ENCODE results near the gene KXD1. TPM values are rescaled to one million over a fixed set of nuclear protein-coding genes. Genes with fewer than 3 reads are reported as not detected.

The KXD1 gene
- total RNA-seq, 1 experiment from 2014 or later, result 138 TPM

DNA sequence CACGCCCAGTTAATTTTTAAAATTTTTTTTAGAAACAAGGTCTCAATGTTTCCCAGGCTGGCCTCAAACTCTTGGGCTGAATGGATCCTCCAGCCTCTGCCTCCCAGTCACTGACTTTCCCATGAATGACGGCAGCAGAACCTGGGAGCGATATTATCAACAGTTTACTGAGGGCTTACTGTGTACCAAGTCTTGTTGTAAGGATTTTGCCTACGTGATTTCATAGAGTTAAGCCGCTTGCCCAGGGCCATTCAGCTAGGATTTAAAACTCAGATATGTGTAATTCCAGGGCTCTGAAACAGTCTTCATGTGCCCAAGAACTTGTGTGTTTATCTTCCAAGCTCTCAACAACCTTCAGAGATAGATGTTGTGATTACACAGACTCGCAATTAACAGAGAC is 6.0 kb upstream of the KXD1 start:
- WGBS (ENCODE audit: extremely low coverage, insufficient read length, low lambda C conversion rate), result no CpG with 5 or more reads among the region's 6 CpGs
- H4K5ac ChIP-seq (ENCODE audit: insufficient read length, low read depth, low read length), result no peak overlapping the region
- no peak overlapping the region for H2AK5ac ChIP-seq (ENCODE audit: insufficient read length, low read length)
- no peak overlapping the region for H3K23ac ChIP-seq (ENCODE audit: insufficient read length, low read depth, low read length)
- no peak overlapping the region for H2BK15ac ChIP-seq (ENCODE audit: low read depth, low read length)
- H4K20me1 ChIP-seq (ENCODE audit: control insufficient read depth, insufficient read depth, insufficient read length), result no peaks in the 10 kb centered on the region
- H3K18ac ChIP-seq (ENCODE audit: insufficient read length, low read depth, low read length), result no peak overlapping the region
- no peaks in the 10 kb centered on the region for H3K79me1 ChIP-seq (ENCODE audit: insufficient read depth, low read depth, low read length, poor library complexity, severe bottlenecking)
- no peak overlapping the region for H4K8ac ChIP-seq (replicated peaks; ENCODE audit: insufficient read length, low read depth, low read length)
- no peak overlapping the region for H2BK5ac ChIP-seq (ENCODE audit: insufficient read length, low read length)
- H2BK20ac ChIP-seq (ENCODE audit: low read depth, low read length, poor library complexity, severe bottlenecking), result no peak overlapping the region
- H3K14ac ChIP-seq (ENCODE audit: insufficient read depth, low read length), result no peak overlapping the region
- no peaks in the 10 kb centered on the region for H3K9me3 ChIP-seq (ENCODE audit: control insufficient read depth, low read depth, low read length)
- H3K79me2 ChIP-seq (ENCODE audit: insufficient read depth, low read length), result no peaks in the 10 kb centered on the region
- H4K91ac ChIP-seq (ENCODE audit: insufficient read length, low read depth, low read length), result no peak overlapping the region
- H3T11ph ChIP-seq (ENCODE audit: low read length), result no peak overlapping the region
- DNase-seq, result no peak
- H3K27me3 ChIP-seq (ENCODE audit: insufficient read depth, low read length), result no peaks in the 10 kb centered on the region
- Mint-ChIP-seq H3K9me3 (no peaks in the 10 kb centered on the region), H3K27me3 (ENCODE audit: low read depth) (0 out of 2 replicates have a peak, but pooled peaks cover 1% of the 10 kb centered on the region), H3K4me3 (no peak overlapping the region), H3K36me3 (ENCODE audit: insufficient read depth in 1 of 3, low read depth in 3 of 3) (no peaks in the 10 kb centered on the region), H3K4me1 (no peaks in the 10 kb centered on the region), H3K27ac (no peak overlapping the region)
- H3K4me2 ChIP-seq (ENCODE audit: insufficient read depth, insufficient read length, low read length), result no peak overlapping the region
- H2AFZ ChIP-seq (ENCODE audit: low read length), result no peak overlapping the region
- TF ChIP-seq, protein P1, sequence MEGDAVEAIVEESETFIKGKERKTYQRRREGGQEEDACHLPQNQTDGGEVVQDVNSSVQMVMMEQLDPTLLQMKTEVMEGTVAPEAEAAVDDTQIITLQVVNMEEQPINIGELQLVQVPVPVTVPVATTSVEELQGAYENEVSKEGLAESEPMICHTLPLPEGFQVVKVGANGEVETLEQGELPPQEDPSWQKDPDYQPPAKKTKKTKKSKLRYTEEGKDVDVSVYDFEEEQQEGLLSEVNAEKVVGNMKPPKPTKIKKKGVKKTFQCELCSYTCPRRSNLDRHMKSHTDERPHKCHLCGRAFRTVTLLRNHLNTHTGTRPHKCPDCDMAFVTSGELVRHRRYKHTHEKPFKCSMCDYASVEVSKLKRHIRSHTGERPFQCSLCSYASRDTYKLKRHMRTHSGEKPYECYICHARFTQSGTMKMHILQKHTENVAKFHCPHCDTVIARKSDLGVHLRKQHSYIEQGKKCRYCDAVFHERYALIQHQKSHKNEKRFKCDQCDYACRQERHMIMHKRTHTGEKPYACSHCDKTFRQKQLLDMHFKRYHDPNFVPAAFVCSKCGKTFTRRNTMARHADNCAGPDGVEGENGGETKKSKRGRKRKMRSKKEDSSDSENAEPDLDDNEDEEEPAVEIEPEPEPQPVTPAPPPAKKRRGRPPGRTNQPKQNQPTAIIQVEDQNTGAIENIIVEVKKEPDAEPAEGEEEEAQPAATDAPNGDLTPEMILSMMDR (conservative IDR thresholded peaks at IDR 0.05), result no peak
- no peak overlapping the region for H2BK120ac ChIP-seq (ENCODE audit: low read depth, low read length, poor library complexity, severe bottlenecking)
- H3K9ac ChIP-seq (ENCODE audit: extremely low read depth, insufficient read length, low read length), result no peak overlapping the region
- no peak overlapping the region for H3K4ac ChIP-seq (ENCODE audit: low read depth, low read length)
- H3K27ac ChIP-seq (ENCODE audit: insufficient read length, low read depth, low read length), result no peak overlapping the region
- no peaks in the 10 kb centered on the region for H3K4me1 ChIP-seq (ENCODE audit: insufficient read depth, low read length)
- no peak overlapping the region for H3K56ac ChIP-seq (ENCODE audit: insufficient read length, low read depth, low read length)
- no peaks in the 10 kb centered on the region for H3K23me2 ChIP-seq (ENCODE audit: insufficient read length, low read depth, low read length, poor library complexity, severe bottlenecking)
- no peak overlapping the region for H2BK12ac ChIP-seq (ENCODE audit: insufficient read length, low read depth, low read length)
